IPS-18a (cell line): ENCODE results near the gene SEC14L1.
A peak's percentile ranks its signal among the peaks of the same experiment; 100 is the strongest.
"Not testable (repeated sequence)": the region's sequence is repeated elsewhere in the genome, so short reads cannot be mapped to it uniquely, and the experiment has no call there.

Experiments used
- H3K27ac ChIP-seq: one replicate; pipeline ENCODE4 v1.5.1; 2013; ENCODE audit warnings: low read length
- H3K27me3 ChIP-seq: one replicate; pipeline ENCODE4 v1.6.1; 2013; ENCODE audit warnings: mild to moderate bottlenecking, low read length; ENCODE audit not compliant: control insufficient read depth, insufficient read depth
- H3K36me3 ChIP-seq: one replicate; pipeline ENCODE4 v1.6.1; 2013; ENCODE audit warnings: low read depth, low read length; ENCODE audit not compliant: control insufficient read depth
- H3K4me1 ChIP-seq: one replicate; pipeline ENCODE4 v1.6.1; 2013; ENCODE audit warnings: low read depth, low read length; ENCODE audit not compliant: control insufficient read depth
- H3K4me3 ChIP-seq: one replicate; pipeline ENCODE4 v1.5.1; 2013; ENCODE audit warnings: low read length
- H3K9ac ChIP-seq: one replicate; pipeline ENCODE4 v1.6.1; 2013; ENCODE audit warnings: mild to moderate bottlenecking, low read length, moderate library complexity
- H3K9me3 ChIP-seq: one replicate; pipeline ENCODE4 v1.6.1; 2013; ENCODE audit warnings: low read depth, low read length; ENCODE audit not compliant: control insufficient read depth

SEC14L1 gene

GRCh38 chr17:77140878-77141767, at the start of gene SEC14L1:
Gene SEC14L1, plus strand, starts transcription at chr17:77140969. Its CDS starts 2,628 bp downstream, at chr17:77143597.
- Histone ChIP-seq H3K4me3 (peak within 1 kb of the TSS; percentile 84), H3K27me3 (no peaks in the 10 kb centered on the region), H3K27ac (peak within 1 kb of the TSS; percentile 24), H3K9ac (peak within 1 kb of the TSS; percentile 66), H3K36me3 (peaks cover 18% of the 10 kb centered on the region), H3K4me1 (peaks cover 4% of the 10 kb centered on the region), H3K9me3 (peaks cover 2% of the 10 kb centered on the region)

GRCh38 chr17:77092025-77092424, 48.7 kb upstream of the SEC14L1 start:
- H3K9me3 ChIP-seq = no peaks in the 10 kb centered on the region
- H3K36me3 ChIP-seq = peaks cover 50% of the 10 kb centered on the region
- peaks cover 8% of the 10 kb centered on the region for H3K4me1 ChIP-seq
- H3K9ac ChIP-seq = no peak overlapping the region
- no peaks in the 10 kb centered on the region for H3K27me3 ChIP-seq
- no peak overlapping the region for H3K4me3 ChIP-seq
- H3K27ac ChIP-seq = no peak overlapping the region

- H3K4me1 ChIP-seq = no peaks in the 10 kb centered on the region
- H3K9ac ChIP-seq = no peak overlapping the region
- no peak overlapping the region for H3K27ac ChIP-seq
- H3K36me3 ChIP-seq = peaks cover 53% of the 10 kb centered on the region
- no peaks in the 10 kb centered on the region for H3K27me3 ChIP-seq
- H3K9me3 ChIP-seq = no peaks in the 10 kb centered on the region
- no peak overlapping the region for H3K4me3 ChIP-seq
These were observed 45.3 kb upstream of the SEC14L1 start for GRCh38 chr17:77095461-77095860.

DNA sequence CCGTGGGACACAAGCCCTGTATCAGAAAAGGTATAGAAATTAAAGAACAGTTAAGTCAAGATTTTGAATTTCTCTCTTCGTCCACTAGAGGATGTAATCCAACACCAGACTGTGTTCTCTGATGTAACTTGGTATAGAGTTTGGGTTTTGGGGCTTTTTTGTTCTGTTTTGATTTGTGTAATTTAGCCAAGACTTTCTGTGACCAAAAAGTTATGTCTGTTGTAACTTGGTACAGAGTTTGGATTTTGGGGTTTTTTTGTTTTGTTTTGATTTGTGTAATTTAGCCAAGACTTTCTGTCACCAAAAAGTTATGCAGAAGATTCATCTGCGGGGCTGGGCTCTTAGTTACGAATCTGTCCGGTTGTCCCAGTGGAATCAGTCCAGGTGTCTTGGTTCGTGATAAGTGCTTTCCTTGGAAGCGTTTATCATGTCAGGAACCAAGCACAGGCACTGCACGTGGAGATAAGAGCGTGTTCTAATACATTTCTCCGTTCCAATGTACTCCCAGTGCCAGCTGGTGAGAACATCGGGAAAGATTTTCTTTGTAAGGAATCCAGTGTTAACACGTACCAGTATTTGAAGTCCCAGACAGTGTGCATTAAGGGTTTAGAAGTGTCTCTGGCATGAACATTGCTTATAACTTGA, 44.1 kb upstream of the SEC14L1 start:
- H3K27me3 ChIP-seq = no peaks in the 10 kb centered on the region
- H3K4me1 ChIP-seq = no peaks in the 10 kb centered on the region
- no peaks in the 10 kb centered on the region for H3K9me3 ChIP-seq
- H3K36me3 ChIP-seq = peaks cover 41% of the 10 kb centered on the region
- H3K27ac ChIP-seq = no peak overlapping the region
- H3K9ac ChIP-seq = no peak overlapping the region
- H3K4me3 ChIP-seq = no peak overlapping the region

GRCh38 chr17:77097631-77098180, 43.1 kb upstream of the SEC14L1 start:
- peaks cover 31% of the 10 kb centered on the region for H3K36me3 ChIP-seq

GRCh38 chr17:77098884-77099545, 41.8 kb upstream of the SEC14L1 start:
- H3K27me3 ChIP-seq = no peaks in the 10 kb centered on the region
- no peak overlapping the region for H3K27ac ChIP-seq
- no peak overlapping the region for H3K4me3 ChIP-seq
- no peak overlapping the region for H3K9ac ChIP-seq
- H3K4me1 ChIP-seq = no peaks in the 10 kb centered on the region
- peaks cover 18% of the 10 kb centered on the region for H3K36me3 ChIP-seq
- no peaks in the 10 kb centered on the region for H3K9me3 ChIP-seq

More at GRCh38 chr17:77097631-77098180, 43.1 kb upstream of the SEC14L1 start:
- no peaks in the 10 kb centered on the region for H3K9me3 ChIP-seq
- H3K4me1 ChIP-seq = no peaks in the 10 kb centered on the region
- no peak overlapping the region for H3K9ac ChIP-seq
- no peak overlapping the region for H3K27ac ChIP-seq
- H3K27me3 ChIP-seq = no peaks in the 10 kb centered on the region
- no peak overlapping the region for H3K4me3 ChIP-seq

GRCh38 chr17:77099997-77100396, 40.8 kb upstream of the SEC14L1 start:
- Histone ChIP-seq H3K27ac (no peak overlapping the region), H3K4me1 (no peaks in the 10 kb centered on the region), H3K9me3 (no peaks in the 10 kb centered on the region), H3K36me3 (peaks cover 10% of the 10 kb centered on the region), H3K27me3 (no peaks in the 10 kb centered on the region), H3K4me3 (no peak overlapping the region), H3K9ac (no peak overlapping the region)

DNA sequence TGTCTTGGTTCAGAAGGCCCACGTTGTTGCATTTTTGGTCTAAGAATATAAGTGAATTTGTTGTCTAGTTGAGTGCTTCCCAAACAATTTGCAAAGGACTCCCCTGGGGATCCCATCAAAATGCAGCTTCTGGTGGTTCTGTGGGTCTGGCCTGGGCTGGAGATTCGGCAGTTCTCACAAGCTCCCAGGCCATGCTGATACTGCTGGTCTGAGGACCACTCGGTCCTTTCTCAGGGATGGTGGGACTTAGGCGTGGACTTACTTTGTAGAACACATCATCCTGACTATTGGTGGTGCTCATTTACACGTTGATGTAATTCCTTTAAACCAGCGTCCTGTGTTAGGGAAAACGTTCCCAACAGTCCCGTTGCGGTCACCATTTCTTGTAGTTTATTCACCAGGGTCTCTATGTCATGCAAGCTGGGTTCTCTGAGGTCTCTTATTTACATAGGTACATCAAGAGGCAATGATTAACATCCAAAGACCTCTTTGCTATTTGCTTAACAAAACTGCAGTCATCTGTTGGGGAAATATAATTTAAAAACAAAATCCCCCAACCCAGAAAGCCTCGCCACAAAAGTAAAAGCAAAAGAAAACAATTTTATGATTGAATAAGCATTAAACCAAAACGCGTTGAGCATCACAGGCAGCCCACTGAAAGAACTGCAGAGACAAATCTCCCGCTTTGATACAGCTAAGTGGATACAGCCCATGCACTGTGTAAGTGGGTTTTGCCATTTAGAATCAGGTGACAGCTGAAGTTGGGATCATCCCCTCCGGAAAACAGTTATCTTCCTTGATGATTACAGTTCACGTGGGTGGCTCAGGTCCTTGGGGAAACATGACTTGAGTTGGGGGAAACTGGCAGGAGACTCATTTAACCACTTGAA, 39.0 kb upstream of the SEC14L1 start:
- H3K4me3 ChIP-seq = no peak overlapping the region
- no peak overlapping the region for H3K9ac ChIP-seq
- H3K9me3 ChIP-seq = no peaks in the 10 kb centered on the region
- H3K27ac ChIP-seq = no peak overlapping the region
- no peaks in the 10 kb centered on the region for H3K27me3 ChIP-seq
- H3K4me1 ChIP-seq = peaks cover under 1% of the 10 kb centered on the region
- peaks cover 5% of the 10 kb centered on the region for H3K36me3 ChIP-seq

DNA sequence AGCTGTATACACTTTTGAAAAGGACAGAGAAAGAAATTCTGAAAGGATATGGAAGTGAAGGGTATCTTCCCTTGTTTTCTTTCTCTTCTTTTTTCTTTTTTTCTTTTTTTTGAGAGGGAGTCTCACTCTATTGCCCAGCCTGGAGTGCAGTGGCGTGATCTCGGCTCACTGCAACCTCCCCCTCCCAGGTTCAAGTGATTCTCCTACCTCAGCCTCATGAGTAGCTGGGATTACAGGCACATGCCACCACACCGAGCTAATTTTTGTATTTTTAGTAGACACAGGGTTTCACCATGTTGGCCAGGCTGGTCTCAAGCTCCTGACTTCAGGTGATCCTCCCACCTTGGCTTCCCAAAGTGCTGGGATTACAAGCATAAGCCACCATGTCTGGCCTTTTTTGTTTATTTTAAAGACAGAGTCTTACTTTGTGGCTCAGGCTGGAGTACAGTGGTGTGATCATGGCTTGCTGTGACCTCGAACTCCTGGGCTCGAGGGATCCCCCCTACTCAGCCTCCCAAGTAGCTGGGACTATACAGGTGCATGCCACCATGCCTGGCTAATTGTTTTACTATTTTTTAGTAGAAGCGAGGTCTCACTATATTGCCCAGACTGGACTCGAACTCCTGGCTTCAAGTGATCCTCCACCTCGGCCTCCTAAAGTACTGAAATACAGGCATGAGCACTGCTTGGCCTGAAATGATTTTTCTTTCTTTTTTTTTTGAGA, 38.2 kb upstream of the SEC14L1 start:
- H3K9me3 ChIP-seq, H3K4me1 ChIP-seq, H3K4me3 ChIP-seq, H3K36me3 ChIP-seq, H3K27ac ChIP-seq, H3K9ac ChIP-seq, H3K27me3 ChIP-seq: not testable (repeated sequence)

- H3K9me3 ChIP-seq = no peaks in the 10 kb centered on the region
- no peak overlapping the region for H3K9ac ChIP-seq
- no peaks in the 10 kb centered on the region for H3K36me3 ChIP-seq
- no peak overlapping the region for H3K4me3 ChIP-seq
- no peaks in the 10 kb centered on the region for H3K27me3 ChIP-seq
- H3K27ac ChIP-seq = no peak overlapping the region
- H3K4me1 ChIP-seq = peaks cover 12% of the 10 kb centered on the region
These were observed 35.1 kb upstream of the SEC14L1 start for GRCh38 chr17:77105706-77106105.
